GM21528 (cell line): Measurements from ENCODE around the gene ABCE1.
"Not testable (repeated sequence)": the region's sequence is repeated elsewhere in the genome, so short reads cannot be mapped to it uniquely, and the experiment has no call there.

Experiments used
- ATAC-seq: cut with Tn5 transposase; IDR thresholded peaks from one replicate; pipeline ENCODE4 v1.9.1; 2021; ENCODE audit warnings: mild to moderate bottlenecking, moderate library complexity; ENCODE audit not compliant: unreplicated experiment, low FRiP score

Gene ABCE1

GRCh38 chr4:145101091-145101490 lies 3.0 kb downstream of the ABCE1 start:
- ATAC-seq = no peak

GRCh38 chr4:145102619-145103018 lies 4.5 kb downstream of the ABCE1 start:
- no peak for ATAC-seq

GRCh38 chr4:145103496-145103895 lies 5.4 kb downstream of the ABCE1 start:
- ATAC-seq = no peak

- ATAC-seq = no peak
Measured at GRCh38 chr4:145107126-145107525, 9.0 kb downstream of the ABCE1 start.

- no peak for ATAC-seq
Measured at GRCh38 chr4:145108128-145108527, 10.0 kb downstream of the ABCE1 start.

GRCh38 chr4:145125396-145125795 lies 27.3 kb downstream of the ABCE1 start:
- no peak for ATAC-seq

GRCh38 chr4:145130130-145130529 lies 32.0 kb downstream of the ABCE1 start:
- ATAC-seq = no peak

- ATAC-seq = no peak
Measured at GRCh38 chr4:145130788-145131399, 32.8 kb downstream of the ABCE1 start.

- no peak for ATAC-seq
Measured at GRCh38 chr4:145131848-145132247, 33.7 kb downstream of the ABCE1 start.

GRCh38 chr4:145132511-145133098 lies 34.5 kb downstream of the ABCE1 start:
- peak; percentile 82 for ATAC-seq

- ATAC-seq = not testable (repeated sequence)
Measured at GRCh38 chr4:145136219-145136618, 38.1 kb downstream of the ABCE1 start.

- ATAC-seq = no peak
Measured at GRCh38 chr4:145148980-145149379, 50.9 kb downstream of the ABCE1 start.

- ATAC-seq = no peak
Measured at GRCh38 chr4:145153181-145153903, 55.2 kb downstream of the ABCE1 start.

GRCh38 chr4:145153904-145154298 lies 55.8 kb downstream of the ABCE1 start:
- ATAC-seq = no peak

- no peak for ATAC-seq
Measured at GRCh38 chr4:145154573-145154972, 56.5 kb downstream of the ABCE1 start.

- ATAC-seq = no peak
Measured at GRCh38 chr4:145155268-145155870, 57.3 kb downstream of the ABCE1 start.

- no peak for ATAC-seq
Measured at GRCh38 chr4:145156986-145157385, 58.9 kb downstream of the ABCE1 start.

- no peak for ATAC-seq
Measured at GRCh38 chr4:145161549-145161948, 63.4 kb downstream of the ABCE1 start.

- no peak for ATAC-seq
Measured at GRCh38 chr4:145167887-145168286, 69.8 kb downstream of the ABCE1 start.

- no peak for ATAC-seq
Measured at GRCh38 chr4:145168581-145169187, 70.6 kb downstream of the ABCE1 start.

GRCh38 chr4:145170223-145170622 lies 72.1 kb downstream of the ABCE1 start:
- ATAC-seq = no peak
